ENCODE data around the gene C4orf50. TPM values are rescaled to one million over a fixed set of nuclear protein-coding genes. Genes with fewer than 3 reads are reported as not detected.

Gene C4orf50
- total RNA-seq, 1 donor from 2014 or later = not detected

DNA sequence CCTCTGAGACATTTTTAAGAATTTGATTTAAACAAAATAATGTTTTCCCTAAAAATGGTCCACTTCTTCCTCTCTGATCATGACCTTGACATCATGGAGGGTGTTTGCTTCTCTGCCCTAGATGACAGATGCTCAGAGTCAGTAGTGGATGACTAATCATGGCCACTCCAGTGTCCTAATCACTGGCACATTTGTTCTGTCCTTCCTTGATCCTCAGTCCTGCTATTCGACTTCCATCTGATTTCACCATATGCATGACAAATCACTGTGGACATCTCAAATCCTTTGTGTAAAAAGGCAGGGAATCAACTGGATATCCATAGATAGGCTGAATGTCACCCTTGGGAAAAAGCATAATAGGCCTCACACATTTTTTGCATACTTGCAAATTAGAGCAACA, 134.3 kb downstream of the C4orf50 start:
- DNase-seq = no peak
- peaks cover 90% of the 10 kb centered on the region for H3K27me3 ChIP-seq (ENCODE audit: low read depth)
- no peak for TF ChIP-seq CTCF (IDR thresholded peaks at IDR 0.05; ENCODE audit: borderline replicate concordance)
- peaks cover 19% of the 10 kb centered on the region for H3K4me1 ChIP-seq
- no peak overlapping the region for H3K27ac ChIP-seq (replicated peaks)
- intact Hi-C loops (cut with micrococcal nuclease) = no loop called here
- H3K9me3 ChIP-seq (replicated peaks) = no peaks in the 10 kb centered on the region
- H3K36me3 ChIP-seq = no peaks in the 10 kb centered on the region
- no peak overlapping the region for H3K4me3 ChIP-seq

DNA sequence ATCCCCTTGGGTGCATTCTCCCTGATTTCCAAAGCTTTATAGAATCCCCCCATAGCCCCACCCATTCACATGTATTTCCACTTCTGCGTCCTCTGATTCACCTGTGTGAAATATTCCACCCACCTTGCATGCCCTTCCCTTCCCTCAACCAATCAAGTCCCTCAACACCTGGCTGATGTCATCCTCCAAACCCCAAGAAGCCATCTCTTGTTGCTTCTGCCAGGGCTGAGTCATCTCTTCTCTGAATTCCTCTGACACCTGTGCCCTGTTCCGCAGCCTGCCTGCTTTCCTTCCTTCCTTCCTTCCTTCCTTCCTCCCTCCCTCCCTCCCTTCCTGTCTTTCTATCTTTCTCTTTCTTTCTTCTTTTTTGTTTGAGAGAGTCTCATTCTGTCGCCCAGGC, 135.3 kb downstream of the C4orf50 start:
- no peak for TF ChIP-seq CTCF (IDR thresholded peaks at IDR 0.05; ENCODE audit: borderline replicate concordance)
- intact Hi-C loops (cut with micrococcal nuclease) = no loop called here
- Histone ChIP-seq H3K9me3 (replicated peaks) (no peaks in the 10 kb centered on the region), H3K27me3 (ENCODE audit: low read depth) (peaks cover 88% of the 10 kb centered on the region), H3K36me3 (no peaks in the 10 kb centered on the region), H3K27ac (replicated peaks) (no peak overlapping the region), H3K4me3 (no peak overlapping the region), H3K4me1 (peaks cover 11% of the 10 kb centered on the region)
- no peak for DNase-seq

DNA sequence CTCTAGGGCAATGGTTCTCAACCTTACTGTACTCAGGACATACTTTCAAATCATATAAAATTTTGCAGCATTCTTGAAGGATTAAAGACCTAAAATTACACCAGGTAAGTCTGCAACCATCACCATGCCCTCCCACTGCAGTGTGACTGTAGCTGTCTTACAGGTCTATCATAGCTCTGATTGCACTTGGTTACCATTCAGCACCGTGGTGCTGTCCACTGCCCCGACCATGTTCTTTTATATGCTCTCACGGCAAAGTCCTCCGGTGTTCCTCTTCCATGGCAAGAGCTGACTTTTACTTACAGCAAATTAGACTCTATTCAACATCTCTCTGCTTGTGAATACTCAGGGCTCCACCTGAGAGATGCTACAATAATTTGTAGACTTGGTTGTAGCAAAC, 136.9 kb downstream of the C4orf50 start:
- no peaks in the 10 kb centered on the region for H3K9me3 ChIP-seq (replicated peaks)
- H3K4me3 ChIP-seq = no peak overlapping the region
- TF ChIP-seq CTCF (IDR thresholded peaks at IDR 0.05; ENCODE audit: borderline replicate concordance) = no peak
- H3K27ac ChIP-seq (replicated peaks) = no peak overlapping the region
- no peaks in the 10 kb centered on the region for H3K4me1 ChIP-seq
- intact Hi-C loops (cut with micrococcal nuclease) = no loop called here
- H3K27me3 ChIP-seq (ENCODE audit: low read depth) = peaks cover 84% of the 10 kb centered on the region
- H3K36me3 ChIP-seq = no peaks in the 10 kb centered on the region
- DNase-seq = no peak

- TF ChIP-seq CTCF (IDR thresholded peaks at IDR 0.05; ENCODE audit: borderline replicate concordance) = no peak
- peaks cover 60% of the 10 kb centered on the region for H3K27me3 ChIP-seq (ENCODE audit: low read depth)
- H3K36me3 ChIP-seq = no peaks in the 10 kb centered on the region
- no peak overlapping the region for H3K27ac ChIP-seq (replicated peaks)
- no peak for DNase-seq
- intact Hi-C loops (cut with micrococcal nuclease) = no loop called here
- no peak overlapping the region for H3K4me3 ChIP-seq
- H3K9me3 ChIP-seq (replicated peaks) = no peaks in the 10 kb centered on the region
- H3K4me1 ChIP-seq = no peaks in the 10 kb centered on the region
Measured at GRCh38 chr4:5878359-5878758, 139.9 kb downstream of the C4orf50 start.

- peaks cover 56% of the 10 kb centered on the region for H3K27me3 ChIP-seq (ENCODE audit: low read depth)
- intact Hi-C loops (cut with micrococcal nuclease) = no loop called here
- H3K9me3 ChIP-seq (replicated peaks) = no peaks in the 10 kb centered on the region
- DNase-seq = no peak
- H3K4me1 ChIP-seq = no peaks in the 10 kb centered on the region
- H3K27ac ChIP-seq (replicated peaks) = no peak overlapping the region
- no peak overlapping the region for H3K4me3 ChIP-seq
- H3K36me3 ChIP-seq = no peaks in the 10 kb centered on the region
- TF ChIP-seq CTCF (IDR thresholded peaks at IDR 0.05; ENCODE audit: borderline replicate concordance) = no peak
Measured at GRCh38 chr4:5877392-5877791, 140.8 kb downstream of the C4orf50 start.

Measured in left ventricle myocardium inferior (tissue), 1 donor.